GM19463 (cell line): ENCODE results near the gene TMC5.
"Not testable (repeated sequence)": the region's sequence is repeated elsewhere in the genome, so short reads cannot be mapped to it uniquely, and the experiment has no call there.

Experiments used
- ATAC-seq: cut with Tn5 transposase; IDR thresholded peaks from one replicate; pipeline ENCODE4 v1.9.1; 2021; ENCODE audit warnings: mild to moderate bottlenecking, moderate library complexity; ENCODE audit not compliant: unreplicated experiment

TMC5 gene

GRCh38 chr16:19525385-19525723 lies 107.7 kb downstream of the TMC5 start:
- ATAC-seq = no peak

DNA sequence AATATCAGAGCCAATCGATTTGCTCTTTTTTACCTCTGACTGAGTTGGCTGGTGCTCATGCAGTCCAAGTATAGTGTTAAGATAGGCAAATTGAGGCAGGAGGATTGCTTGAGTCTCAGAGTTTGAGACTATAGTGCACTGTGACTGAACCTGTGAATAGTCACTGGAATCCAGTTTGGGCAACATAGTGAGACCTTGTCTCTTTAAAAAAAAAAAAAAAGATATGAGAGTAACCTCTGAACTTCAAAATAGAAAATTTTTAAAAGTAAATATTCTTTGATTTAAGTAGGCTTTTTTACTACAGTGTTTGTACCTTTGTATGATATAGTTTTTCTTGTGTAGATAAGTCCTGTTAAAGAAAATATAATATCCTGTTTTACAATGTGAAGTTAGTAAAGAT lies 109.5 kb downstream of the TMC5 start:
- no peak for ATAC-seq

DNA sequence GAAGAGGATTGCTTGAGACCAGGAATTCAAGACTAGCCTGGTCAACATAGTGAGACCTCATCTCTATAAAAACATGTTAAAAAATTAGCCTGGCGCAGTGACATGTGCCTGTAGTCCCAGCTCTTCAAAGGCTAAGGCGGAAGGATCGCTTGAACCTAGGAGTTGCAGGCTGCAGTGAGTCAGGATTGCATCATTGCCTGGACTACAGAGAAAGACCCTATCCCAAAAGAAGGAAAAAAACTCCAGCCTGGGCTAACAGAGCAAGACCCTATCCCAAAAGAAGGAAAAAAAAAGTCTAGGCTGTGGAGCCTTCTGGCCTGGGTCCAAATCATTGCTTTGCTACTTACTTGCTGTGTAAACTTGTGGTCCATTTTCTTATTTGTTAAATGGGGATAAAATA lies 111.0 kb downstream of the TMC5 start:
- ATAC-seq = no peak

DNA sequence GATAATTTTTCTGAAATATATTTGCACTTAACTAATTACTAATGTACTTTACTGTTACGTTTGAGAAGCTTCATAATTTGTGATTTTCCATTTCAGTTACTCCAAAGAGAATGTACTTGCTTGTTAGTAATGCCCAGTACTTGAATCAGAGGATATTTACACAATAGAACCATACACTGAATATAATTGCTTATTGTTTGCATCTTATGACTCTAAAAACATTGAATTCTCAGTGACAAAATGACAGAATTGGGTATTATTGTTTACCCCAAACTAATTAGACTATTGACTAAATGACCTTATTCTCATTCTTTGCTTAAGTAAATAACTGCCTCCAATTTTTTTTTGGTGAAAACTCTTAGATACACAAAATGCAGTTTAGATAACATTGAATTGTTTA lies 114.9 kb downstream of the TMC5 start:
- ATAC-seq = no peak

DNA sequence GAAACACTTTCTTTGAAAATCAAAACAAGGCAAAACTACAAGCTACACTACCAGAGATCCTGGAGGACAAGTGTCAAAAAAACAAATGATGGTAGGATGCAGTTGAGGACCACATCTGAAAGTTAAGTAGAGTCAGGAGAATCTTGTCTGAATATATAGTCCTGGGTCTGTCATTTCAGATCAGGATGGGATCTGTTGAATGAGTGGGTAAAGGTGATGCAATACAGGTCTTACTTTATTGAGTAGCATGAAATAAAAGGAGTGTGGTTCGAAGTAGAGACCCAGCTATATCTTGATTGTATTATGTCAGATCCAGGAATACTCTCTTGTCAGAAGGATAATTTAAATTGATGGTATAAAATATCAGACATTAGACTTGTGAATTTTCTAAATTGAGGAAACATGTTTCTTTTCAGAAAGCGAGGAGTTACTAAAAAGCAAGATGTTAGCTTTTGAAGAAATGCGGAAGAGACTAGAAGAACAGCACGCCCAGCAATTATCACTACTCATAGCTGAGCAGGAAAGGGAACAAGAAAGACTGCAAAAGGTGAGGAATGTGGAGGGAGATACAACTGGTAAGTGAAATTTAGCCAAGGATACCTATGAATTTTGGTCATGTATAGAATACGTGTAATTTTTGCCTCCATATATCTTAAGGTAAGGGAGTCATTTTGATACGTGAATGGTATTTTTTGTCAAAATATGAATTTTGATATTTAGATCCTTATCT lies 122.7 kb downstream of the TMC5 start:
- no peak for ATAC-seq

- no peak for ATAC-seq
Measured at GRCh38 chr16:19542138-19542821, 124.6 kb downstream of the TMC5 start.

DNA sequence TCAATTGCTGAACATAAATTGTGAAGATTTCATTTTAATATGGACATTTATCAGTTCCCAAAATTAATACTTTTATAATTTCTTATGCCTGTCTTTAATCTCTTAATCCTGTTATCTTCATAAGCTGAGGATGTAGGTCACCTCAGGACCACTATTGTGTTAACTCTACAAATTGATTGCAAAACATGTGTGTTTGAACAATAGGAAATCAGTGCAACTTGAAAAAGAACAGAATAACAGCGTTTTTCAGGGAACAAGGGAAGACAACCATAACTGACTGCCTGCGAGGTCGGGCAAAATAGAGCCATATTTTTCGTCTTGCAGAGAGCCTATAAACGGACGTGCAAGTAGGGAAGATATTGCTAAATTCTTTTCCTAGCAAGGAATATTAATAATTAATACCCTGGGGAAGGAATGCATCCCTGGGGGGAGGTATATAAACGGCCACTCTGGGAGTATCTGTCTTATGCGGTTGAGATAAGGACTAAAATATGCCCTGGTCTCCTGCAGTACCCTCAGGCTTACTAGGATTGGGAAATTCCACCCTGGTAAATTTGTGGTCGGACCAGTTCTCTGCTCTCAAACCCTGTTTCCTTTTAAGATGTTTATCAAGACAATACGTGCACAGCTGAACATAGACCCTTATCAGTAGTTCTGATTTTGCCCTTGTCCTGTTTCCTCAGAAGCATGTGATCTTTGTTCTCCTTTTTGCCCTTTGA lies 125.8 kb downstream of the TMC5 start:
- ATAC-seq = not testable (repeated sequence)

- no peak for ATAC-seq
Measured at GRCh38 chr16:19548144-19548543, 130.5 kb downstream of the TMC5 start.
